Activated naive CD8-positive, alpha-beta T cell treated with anti-CD3 and anti-CD28 coated beads, Interleukin-2, amount 10 ng/mL, durations not matched to agents 7 days and 5 days (primary cell): ENCODE results near the gene COLQ. TPM values are rescaled to one million over a fixed set of nuclear protein-coding genes. Genes with fewer than 3 reads are reported as not detected.
"Not testable (repeated sequence)": the region's sequence is repeated elsewhere in the genome, so short reads cannot be mapped to it uniquely, and the experiment has no call there.

ENCODE experiments used
- ATAC-seq: fragments of 150-1000 bp; cut with Tn5 transposase; one replicate; pipeline ENCODE4 v1.10.0; 2021; ENCODE audit warnings: low read depth, moderate library complexity
- POLR2A ChIA-PET: fragments of 350-600 bp; sonication (Branson Sonifier 250); formaldehyde crosslinking; loops from one replicate; lab custom pipeline; 2021; ENCODE audit warnings: antibody characterized with exemption; lab: Charles Lee
- DNase-seq: peaks from one replicate; pipeline ENCODE4 v3.0.0; 2021
- H3K27ac Mint-ChIP-seq: one replicate; pipeline ENCODE4 v1.8.0; 2022; ENCODE audit warnings: mild to moderate bottlenecking, mixed read lengths
- H3K27me3 Mint-ChIP-seq: one replicate; pipeline ENCODE4 v1.8.0; 2022; ENCODE audit warnings: mild to moderate bottlenecking, moderate library complexity, mixed read lengths
- H3K36me3 Mint-ChIP-seq: one replicate; pipeline ENCODE4 v1.8.0; 2021; ENCODE audit warnings: mild to moderate bottlenecking, mixed read lengths
- H3K4me1 Mint-ChIP-seq: one replicate; pipeline ENCODE4 v1.8.0; 2021; ENCODE audit warnings: mixed read lengths
- H3K4me3 Mint-ChIP-seq: one replicate; pipeline ENCODE4 v1.8.0; 2022; ENCODE audit warnings: mild to moderate bottlenecking, moderate library complexity, mixed read lengths
- H3K9me3 Mint-ChIP-seq: one replicate; pipeline ENCODE4 v1.8.0; 2021; ENCODE audit warnings: mixed read lengths
- total RNA-seq, 2 experiments: library from RNA; stranded (reverse); gene quantifications; one replicate each; pipeline ENCODE4 v1.2.3, GENCODE V29; 2021

Gene COLQ
- total RNA-seq, 2 experiments from 2014 or later, result 3.5 to 4.1 TPM

GRCh38 chr3:15436246-15436645 is 85.3 kb downstream of the COLQ start:
- POLR2A ChIA-PET, result no interaction called here
- H3K27me3 Mint-ChIP-seq, result no peaks in the 10 kb centered on the region
- H3K27ac Mint-ChIP-seq, result no peak overlapping the region
- peaks cover 26% of the 10 kb centered on the region for H3K4me1 Mint-ChIP-seq
- no peak for ATAC-seq
- H3K36me3 Mint-ChIP-seq, result peaks cover 60% of the 10 kb centered on the region
- no peaks in the 10 kb centered on the region for H3K9me3 Mint-ChIP-seq
- no peak overlapping the region for H3K4me3 Mint-ChIP-seq
- DNase-seq, result no peak

- POLR2A ChIA-PET, result no interaction called here
- no peak overlapping the region for H3K27ac Mint-ChIP-seq
- peaks cover 48% of the 10 kb centered on the region for H3K36me3 Mint-ChIP-seq
Observed at GRCh38 chr3:15434756-15435155, 86.8 kb downstream of the COLQ start.

GRCh38 chr3:15433531-15433930 is 88.0 kb downstream of the COLQ start:
- no peaks in the 10 kb centered on the region for H3K27me3 Mint-ChIP-seq
- H3K36me3 Mint-ChIP-seq, result peaks cover 36% of the 10 kb centered on the region
- H3K4me1 Mint-ChIP-seq, result peaks cover 18% of the 10 kb centered on the region
- DNase-seq (no peak), ATAC-seq (no peak)
- no peak overlapping the region for H3K27ac Mint-ChIP-seq
- H3K9me3 Mint-ChIP-seq, result no peaks in the 10 kb centered on the region
- no peak overlapping the region for H3K4me3 Mint-ChIP-seq
- POLR2A ChIA-PET, result interaction anchor here (0.5 to 1.1 kb wide), 3 partner anchors 10 to 123 kb away, joined by 3 to 5 read pairs (median 4); no protein-coding TSS in a partner anchor

More at GRCh38 chr3:15434756-15435155, 86.8 kb downstream of the COLQ start:
- ATAC-seq, result no peak
- Mint-ChIP-seq H3K9me3 (no peaks in the 10 kb centered on the region), H3K4me3 (no peak overlapping the region), H3K4me1 (peaks cover 19% of the 10 kb centered on the region), H3K27me3 (no peaks in the 10 kb centered on the region)
- DNase-seq, result no peak

- DNase-seq (no peak), ATAC-seq (no peak)
- POLR2A ChIA-PET, result interaction anchor here (1.0 kb wide), 1 partner anchor 13 kb away, joined by 3 read pairs; no protein-coding TSS in a partner anchor
- peaks cover 29% of the 10 kb centered on the region for H3K36me3 Mint-ChIP-seq
- no peaks in the 10 kb centered on the region for H3K9me3 Mint-ChIP-seq
- H3K27me3 Mint-ChIP-seq, result no peaks in the 10 kb centered on the region
- no peak overlapping the region for H3K4me3 Mint-ChIP-seq
- peak overlapping the region; percentile 54 for H3K27ac Mint-ChIP-seq
- peaks cover 28% of the 10 kb centered on the region for H3K4me1 Mint-ChIP-seq
Observed at GRCh38 chr3:15431256-15431837, 90.2 kb downstream of the COLQ start.

- POLR2A ChIA-PET, result interaction anchor here (1.0 kb wide), 1 partner anchor 14 kb away, joined by 3 read pairs; no protein-coding TSS in a partner anchor
- Mint-ChIP-seq H3K4me3 (peak overlapping the region; percentile 29), H3K36me3 (peaks cover 27% of the 10 kb centered on the region), H3K9me3 (no peaks in the 10 kb centered on the region), H3K27ac (no peak overlapping the region), H3K27me3 (no peaks in the 10 kb centered on the region), H3K4me1 (peaks cover 35% of the 10 kb centered on the region)
- DNase-seq, result no peak
- ATAC-seq, result no peak
Observed at GRCh38 chr3:15430624-15431023, 90.9 kb downstream of the COLQ start.

- Mint-ChIP-seq H3K36me3 (peaks cover 20% of the 10 kb centered on the region), H3K4me3 (peak overlapping the region; percentile 99), H3K9me3 (no peaks in the 10 kb centered on the region), H3K4me1 (peaks cover 41% of the 10 kb centered on the region), H3K27ac (no peak overlapping the region), H3K27me3 (no peaks in the 10 kb centered on the region)
- POLR2A ChIA-PET, result interaction anchor here (1.2 kb wide), 1 partner anchor 128 kb away, joined by 5 read pairs; no protein-coding TSS in a partner anchor
- no peak for DNase-seq
- ATAC-seq, result no peak
Observed at GRCh38 chr3:15429080-15429479, 92.4 kb downstream of the COLQ start.

GRCh38 chr3:15428539-15428938 is 93.0 kb downstream of the COLQ start:
- Mint-ChIP-seq H3K4me3 (peak overlapping the region; percentile 99), H3K9me3 (no peaks in the 10 kb centered on the region), H3K27ac (peak overlapping the region; percentile 96), H3K4me1 (peaks cover 41% of the 10 kb centered on the region), H3K27me3 (no peaks in the 10 kb centered on the region), H3K36me3 (peaks cover 22% of the 10 kb centered on the region)
- POLR2A ChIA-PET, result no interaction called here
- DNase-seq (no peak), ATAC-seq (no peak)

- ATAC-seq (no peak), DNase-seq (no peak)
- peaks cover 21% of the 10 kb centered on the region for H3K36me3 Mint-ChIP-seq
- H3K4me3 Mint-ChIP-seq, result peak overlapping the region; percentile 99
- peak overlapping the region; percentile 96 for H3K27ac Mint-ChIP-seq
- H3K9me3 Mint-ChIP-seq, result no peaks in the 10 kb centered on the region
- POLR2A ChIA-PET, result interaction anchor here (1.8 kb wide), 1 partner anchor 173 kb away, joined by 4 read pairs; the partner anchor contains the start of genes BTD and HACL1
- no peaks in the 10 kb centered on the region for H3K27me3 Mint-ChIP-seq
- H3K4me1 Mint-ChIP-seq, result peaks cover 39% of the 10 kb centered on the region
Observed at GRCh38 chr3:15427981-15428380, 93.5 kb downstream of the COLQ start.

GRCh38 chr3:15427182-15427880 is 94.2 kb downstream of the COLQ start, which contains the start of the genes EAF1 and METTL6:
EAF1 (plus strand) TSS chr3:15427598; CDS start chr3:15427780, 182 bp downstream.
METTL6 (minus strand) TSS chr3:15427544; CDS start chr3:15426511, 1,033 bp downstream.
- no peaks in the 10 kb centered on the region for H3K27me3 Mint-ChIP-seq
- H3K36me3 Mint-ChIP-seq, result peaks cover 24% of the 10 kb centered on the region
- DNase-seq, result peak; percentile 86
- peak within 1 kb of the TSS; percentile 99 for H3K4me3 Mint-ChIP-seq
- peaks cover 39% of the 10 kb centered on the region for H3K4me1 Mint-ChIP-seq
- peak; percentile 84 for ATAC-seq
- H3K27ac Mint-ChIP-seq, result peak within 1 kb of the TSS; percentile 96
- no peaks in the 10 kb centered on the region for H3K9me3 Mint-ChIP-seq
- POLR2A ChIA-PET, result interaction anchor here (0.6 to 1.8 kb wide), 3 partner anchors 130 to 174 kb away, joined by 3 to 4 read pairs (median 4); partner anchors contain the start of genes BTD and HACL1

GRCh38 chr3:15426579-15427118 is 94.9 kb downstream of the COLQ start:
- H3K27me3 Mint-ChIP-seq, result no peaks in the 10 kb centered on the region
- no peaks in the 10 kb centered on the region for H3K9me3 Mint-ChIP-seq
- DNase-seq (no peak), ATAC-seq (no peak)
- H3K36me3 Mint-ChIP-seq, result peaks cover 26% of the 10 kb centered on the region
- H3K4me1 Mint-ChIP-seq, result peaks cover 37% of the 10 kb centered on the region
- peak overlapping the region; percentile 96 for H3K27ac Mint-ChIP-seq
- POLR2A ChIA-PET, result interaction anchor here (0.6 to 1.8 kb wide), 3 partner anchors 130 to 175 kb away, joined by 3 to 4 read pairs (median 4); partner anchors contain the start of genes BTD and HACL1
- peak overlapping the region; percentile 99 for H3K4me3 Mint-ChIP-seq

GRCh38 chr3:15420871-15421270 is 100.6 kb downstream of the COLQ start:
- no peak for ATAC-seq
- Mint-ChIP-seq H3K4me3 (no peak overlapping the region), H3K27ac (no peak overlapping the region), H3K4me1 (peaks cover 16% of the 10 kb centered on the region), H3K9me3 (no peaks in the 10 kb centered on the region), H3K27me3 (no peaks in the 10 kb centered on the region), H3K36me3 (peaks cover 23% of the 10 kb centered on the region)
- POLR2A ChIA-PET, result no interaction called here
- no peak for DNase-seq

- H3K27ac Mint-ChIP-seq, H3K4me3 Mint-ChIP-seq, H3K9me3 Mint-ChIP-seq, ATAC-seq, DNase-seq, POLR2A ChIA-PET, H3K4me1 Mint-ChIP-seq, H3K27me3 Mint-ChIP-seq: not testable (repeated sequence)
- peaks cover 26% of the 10 kb centered on the region for H3K36me3 Mint-ChIP-seq
Observed at GRCh38 chr3:15410966-15411365, 110.5 kb downstream of the COLQ start.

- no peak for ATAC-seq
- no peak for DNase-seq
- H3K36me3 Mint-ChIP-seq, result peaks cover 15% of the 10 kb centered on the region
- no peaks in the 10 kb centered on the region for H3K4me1 Mint-ChIP-seq
- H3K4me3 Mint-ChIP-seq, result no peak overlapping the region
- H3K27ac Mint-ChIP-seq, result no peak overlapping the region
- POLR2A ChIA-PET, result no interaction called here
- no peaks in the 10 kb centered on the region for H3K27me3 Mint-ChIP-seq
- H3K9me3 Mint-ChIP-seq, result no peaks in the 10 kb centered on the region
Observed at GRCh38 chr3:15409774-15410173, 111.7 kb downstream of the COLQ start.
